GM12891 (cell line): ENCODE results near the gene MICAL1.

Experiments
- PAX5 ChIP-seq: IDR thresholded peaks from 2 replicates; pipeline ENCODE4 v1.6.1; 2011; ENCODE audit warnings: low read length, moderate library complexity, mild to moderate bottlenecking; ENCODE audit not compliant: insufficient read depth, severe bottlenecking
- POLR2A ChIP-seq: IDR thresholded peaks from 2 replicates; pipeline ENCODE4 v1.6.1; 2011; ENCODE audit warnings: low read depth, low read length, control low read depth
- POLR2AphosphoS5 ChIP-seq: IDR thresholded peaks from 2 replicates; pipeline ENCODE4 v1.6.1; 2011; ENCODE audit warnings: low read depth, low read length, control low read depth

GRCh38 chr6:109490713-109491112 lies 35.1 kb upstream of the MICAL1 start:
- no peak for TF ChIP-seq POLR2AphosphoS5
- TF ChIP-seq POLR2A, result no peak
- no peak for TF ChIP-seq PAX5
